RWPE2 (cell line): Measurements from ENCODE around the gene ETV5.

Experiments
- ATAC-seq: fragments of 200-7000 bp; cut with Tn5 transposase; 3 replicates; pipeline ENCODE4 v1.9.1; 2021; ENCODE audit warnings: low read depth
- DNase-seq: peaks from one replicate; pipeline ENCODE4 v3.0.0-alpha.2; 2020; ENCODE audit warnings: low spot score
- H3K27ac ChIP-seq: fragments of 450-650 bp; 2 replicates; pipeline ENCODE4 v1.5.1; 2017; ENCODE audit warnings: mild to moderate bottlenecking; ENCODE audit not compliant: poor library complexity, severe bottlenecking
- H3K27me3 ChIP-seq: fragments of 250-450 bp; sonication (Bioruptor Pico); 2 replicates; pipeline ENCODE4 v1.5.1; 2021; ENCODE audit warnings: mild to moderate bottlenecking, moderate library complexity; ENCODE audit not compliant: insufficient read depth, poor library complexity, severe bottlenecking
- H3K36me3 ChIP-seq: fragments of 250-450 bp; sonication (Bioruptor Pico); 2 replicates; pipeline ENCODE4 v1.5.1; 2020; ENCODE audit warnings: low read depth, mild to moderate bottlenecking, moderate library complexity
- H3K4me1 ChIP-seq: fragments of 250-450 bp; sonication (Bioruptor Pico); 2 replicates; pipeline ENCODE4 v1.5.1; 2021; ENCODE audit warnings: mild to moderate bottlenecking, moderate library complexity; ENCODE audit not compliant: insufficient read depth, poor library complexity, severe bottlenecking
- H3K4me3 ChIP-seq: fragments of 250-450 bp; sonication (Bioruptor Pico); 2 replicates; pipeline ENCODE4 v1.5.1; 2021; ENCODE audit warnings: mild to moderate bottlenecking, moderate library complexity; ENCODE audit not compliant: severe bottlenecking
- H3K9me3 ChIP-seq: fragments of 250-450 bp; sonication (Bioruptor Pico); 2 replicates; pipeline ENCODE4 v1.5.1; 2021; ENCODE audit warnings: mild to moderate bottlenecking, moderate library complexity; ENCODE audit not compliant: severe bottlenecking
- CTCF ChIP-seq: fragments of 450-650 bp; IDR thresholded peaks from one replicate; pipeline ENCODE4 v1.5.1; 2017; ENCODE audit warnings: mild to moderate bottlenecking, moderate library complexity; ENCODE audit not compliant: poor library complexity, severe bottlenecking

The ETV5 gene

GRCh38 chr3:185999221-185999620, 109.7 kb downstream of the ETV5 start:
- Histone ChIP-seq H3K4me3 (no peak overlapping the region), H3K27ac (no peak overlapping the region), H3K27me3 (no peaks in the 10 kb centered on the region), H3K4me1 (no peaks in the 10 kb centered on the region), H3K9me3 (no peaks in the 10 kb centered on the region), H3K36me3 (no peaks in the 10 kb centered on the region)
- no peak for TF ChIP-seq CTCF
- ATAC-seq, result no peak
- no peak for DNase-seq

GRCh38 chr3:185998136-185998535, 110.8 kb downstream of the ETV5 start:
- Histone ChIP-seq H3K27ac (no peak overlapping the region), H3K4me1 (no peaks in the 10 kb centered on the region), H3K4me3 (no peak overlapping the region), H3K9me3 (no peaks in the 10 kb centered on the region), H3K27me3 (no peaks in the 10 kb centered on the region), H3K36me3 (no peaks in the 10 kb centered on the region)
- DNase-seq, result no peak
- ATAC-seq, result no peak
- no peak for TF ChIP-seq CTCF

GRCh38 chr3:185997130-185997529, 111.8 kb downstream of the ETV5 start:
- ATAC-seq (no peak), DNase-seq (no peak)
- no peaks in the 10 kb centered on the region for H3K4me1 ChIP-seq
- no peaks in the 10 kb centered on the region for H3K36me3 ChIP-seq
- H3K4me3 ChIP-seq, result no peak overlapping the region
- H3K27ac ChIP-seq, result no peak overlapping the region
- no peak for TF ChIP-seq CTCF
- no peaks in the 10 kb centered on the region for H3K27me3 ChIP-seq
- no peaks in the 10 kb centered on the region for H3K9me3 ChIP-seq
